HUES6 (cell line): Measurements from ENCODE around the gene CCDC60.

Source experiments
- H3K27ac ChIP-seq: 2 replicates; pipeline ENCODE4 v1.7.0; 2013; ENCODE audit warnings: low read depth, mild to moderate bottlenecking, low read length, inconsistent platforms
- H3K27me3 ChIP-seq: 2 replicates; pipeline ENCODE4 v1.6.1; 2013; ENCODE audit warnings: low read length; ENCODE audit not compliant: control insufficient read depth, insufficient read depth
- H3K36me3 ChIP-seq: 2 replicates; pipeline ENCODE4 v1.6.1; 2013; ENCODE audit warnings: low read length; ENCODE audit not compliant: control insufficient read depth, insufficient read depth
- H3K4me1 ChIP-seq: 2 replicates; pipeline ENCODE4 v1.6.1; 2013; ENCODE audit warnings: low read length; ENCODE audit not compliant: control insufficient read depth, insufficient read depth
- H3K4me3 ChIP-seq: 2 replicates; pipeline ENCODE4 v1.5.1; 2013; ENCODE audit warnings: low read depth, low read length
- H3K9ac ChIP-seq: one replicate; pipeline ENCODE4 v1.6.1; 2013; ENCODE audit warnings: mild to moderate bottlenecking, low read length
- H3K9me3 ChIP-seq: 2 replicates; pipeline ENCODE4 v1.6.1; 2013; ENCODE audit warnings: low read depth, low read length; ENCODE audit not compliant: control insufficient read depth, insufficient read depth

The CCDC60 gene

GRCh38 chr12:119576118-119576810, 241.7 kb downstream of the CCDC60 start:
- Histone ChIP-seq H3K4me1 (no peaks in the 10 kb centered on the region), H3K9ac (no peak overlapping the region), H3K27me3 (peaks cover 17% of the 10 kb centered on the region), H3K27ac (no peak overlapping the region), H3K36me3 (no peaks in the 10 kb centered on the region), H3K4me3 (no peak overlapping the region), H3K9me3 (no peaks in the 10 kb centered on the region)

GRCh38 chr12:119576915-119577314, 242.4 kb downstream of the CCDC60 start:
- Histone ChIP-seq H3K36me3 (no peaks in the 10 kb centered on the region), H3K9me3 (no peaks in the 10 kb centered on the region), H3K27ac (no peak overlapping the region), H3K9ac (no peak overlapping the region), H3K4me1 (no peaks in the 10 kb centered on the region), H3K27me3 (peaks cover 17% of the 10 kb centered on the region), H3K4me3 (no peak overlapping the region)

- Histone ChIP-seq H3K4me1 (no peaks in the 10 kb centered on the region), H3K4me3 (no peak overlapping the region), H3K27ac (no peak overlapping the region)
Measured at GRCh38 chr12:119578112-119578511, 243.6 kb downstream of the CCDC60 start.

GRCh38 chr12:119589097-119589496, 254.6 kb downstream of the CCDC60 start:
- H3K9ac ChIP-seq: no peak overlapping the region
- H3K36me3 ChIP-seq: no peaks in the 10 kb centered on the region
- peaks cover 67% of the 10 kb centered on the region for H3K27me3 ChIP-seq
- H3K9me3 ChIP-seq: no peaks in the 10 kb centered on the region
- H3K27ac ChIP-seq: no peak overlapping the region
- peaks cover 4% of the 10 kb centered on the region; the same call in 1 of the 2 replicates for H3K4me1 ChIP-seq
- no peak overlapping the region for H3K4me3 ChIP-seq

More at GRCh38 chr12:119578112-119578511, 243.6 kb downstream of the CCDC60 start:
- Histone ChIP-seq H3K36me3 (no peaks in the 10 kb centered on the region), H3K9ac (no peak overlapping the region), H3K9me3 (no peaks in the 10 kb centered on the region), H3K27me3 (peaks cover 22% of the 10 kb centered on the region)

GRCh38 chr12:119589634-119590033, 255.1 kb downstream of the CCDC60 start:
- Histone ChIP-seq H3K9ac (no peak overlapping the region), H3K36me3 (no peaks in the 10 kb centered on the region), H3K4me1 (peaks cover 9% of the 10 kb centered on the region; the same call in 1 of the 2 replicates), H3K9me3 (no peaks in the 10 kb centered on the region), H3K4me3 (no peak overlapping the region), H3K27ac (no peak overlapping the region), H3K27me3 (peaks cover 72% of the 10 kb centered on the region)
